HEK293T (cell line): Measurements from ENCODE around the gene ANGPT4.

Source experiments
- ELF4 ChIP-seq: fragments of 450-650 bp; IDR thresholded peaks from 2 replicates; pipeline ENCODE4 v1.6.1; 2017; ENCODE audit warnings: antibody characterized with exemption
- FOXM1 ChIP-seq: fragments of 450-650 bp; IDR thresholded peaks from 2 replicates; pipeline ENCODE4 v1.6.1; 2017; ENCODE audit warnings: mild to moderate bottlenecking, borderline replicate concordance
- HDGF ChIP-seq: fragments of 450-650 bp; IDR thresholded peaks from 2 replicates; pipeline ENCODE4 v1.6.1; 2017; ENCODE audit warnings: antibody characterized with exemption, borderline replicate concordance
- LEF1 ChIP-seq: fragments of 450-650 bp; IDR thresholded peaks from 2 replicates; pipeline ENCODE4 v1.6.1; 2017; ENCODE audit warnings: mild to moderate bottlenecking, borderline replicate concordance
- NFRKB ChIP-seq: fragments of 450-650 bp; IDR thresholded peaks from 2 replicates; pipeline ENCODE4 v1.6.1; 2016; ENCODE audit warnings: mild to moderate bottlenecking, moderate library complexity
- SP1 ChIP-seq: fragments of 450-650 bp; IDR thresholded peaks from 2 replicates; pipeline ENCODE4 v1.6.1; 2017
- ZNF384 ChIP-seq: fragments of 450-650 bp; IDR thresholded peaks from 2 replicates; pipeline ENCODE4 v1.6.1; 2016

DNA sequence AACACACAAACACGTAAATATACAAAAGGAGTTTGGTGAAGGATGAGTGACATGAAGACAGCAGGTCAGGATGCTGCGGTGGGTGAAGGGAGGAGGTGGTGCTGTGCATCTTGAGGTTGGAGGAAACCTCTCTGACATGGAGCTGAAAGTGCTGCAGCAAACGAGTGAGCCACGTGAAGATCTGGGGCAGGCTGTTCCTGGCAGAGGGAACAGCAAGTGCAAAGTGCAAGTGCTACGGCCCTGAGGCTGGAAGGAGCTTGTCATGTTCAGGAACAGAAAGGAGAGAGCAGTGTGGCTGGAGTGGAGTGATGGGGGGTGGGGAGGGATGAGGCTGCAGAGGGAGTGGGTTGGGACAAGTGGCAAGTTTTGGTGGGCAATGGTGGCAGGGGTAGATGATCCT is 24.8 kb upstream of the ANGPT4 start:
- TF ChIP-seq LEF1 (no peak), HDGF (no peak), FOXM1 (no peak), ZNF384 (no peak), ELF4 (no peak), SP1 (no peak), NFRKB (no peak)
